Esophagus squamous epithelium (tissue), 4 donors: ENCODE results near the gene PCDHA1.

ENCODE experiments used
- POLR2A ChIP-seq, 4 donors: fragments of 450-650 bp; IDR thresholded peaks; one replicate each; pipeline ENCODE4 v1.6.1; 2017; ENCODE audit warnings: antibody characterized with exemption in 4 of 4, mild to moderate bottlenecking in 4 of 4, moderate library complexity in 3 of 4
- TF ChIP-seq, protein P1 (sequence below), 6 experiments: fragments of 450-650 bp in 4 of 6; fragments of 200-600 bp in 2 of 6; sonication (generic) in 2 of 6; IDR thresholded peaks; one replicate each; pipeline ENCODE4 v1.5.1; 2016 to 2019; ENCODE audit warnings: antibody characterized with exemption in 6 of 6, mild to moderate bottlenecking in 4 of 6, moderate library complexity in 4 of 6

DNA sequence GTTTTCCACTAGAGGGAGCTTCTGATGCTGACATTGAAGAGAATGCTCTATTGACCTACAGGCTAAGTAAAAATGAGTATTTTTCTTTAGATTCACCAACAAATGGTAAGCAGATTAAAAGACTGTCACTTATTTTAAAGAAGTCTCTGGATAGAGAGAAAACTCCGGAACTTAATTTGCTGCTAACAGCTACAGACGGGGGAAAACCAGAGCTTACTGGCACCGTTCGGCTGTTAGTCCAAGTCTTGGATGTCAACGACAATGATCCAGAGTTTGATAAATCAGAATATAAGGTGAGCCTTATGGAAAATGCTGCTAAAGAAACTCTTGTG, 83.6 kb downstream of the PCDHA1 start:
- TF ChIP-seq POLR2A (IDR thresholded peaks at IDR 0.05): no peak
- TF ChIP-seq, protein P1, sequence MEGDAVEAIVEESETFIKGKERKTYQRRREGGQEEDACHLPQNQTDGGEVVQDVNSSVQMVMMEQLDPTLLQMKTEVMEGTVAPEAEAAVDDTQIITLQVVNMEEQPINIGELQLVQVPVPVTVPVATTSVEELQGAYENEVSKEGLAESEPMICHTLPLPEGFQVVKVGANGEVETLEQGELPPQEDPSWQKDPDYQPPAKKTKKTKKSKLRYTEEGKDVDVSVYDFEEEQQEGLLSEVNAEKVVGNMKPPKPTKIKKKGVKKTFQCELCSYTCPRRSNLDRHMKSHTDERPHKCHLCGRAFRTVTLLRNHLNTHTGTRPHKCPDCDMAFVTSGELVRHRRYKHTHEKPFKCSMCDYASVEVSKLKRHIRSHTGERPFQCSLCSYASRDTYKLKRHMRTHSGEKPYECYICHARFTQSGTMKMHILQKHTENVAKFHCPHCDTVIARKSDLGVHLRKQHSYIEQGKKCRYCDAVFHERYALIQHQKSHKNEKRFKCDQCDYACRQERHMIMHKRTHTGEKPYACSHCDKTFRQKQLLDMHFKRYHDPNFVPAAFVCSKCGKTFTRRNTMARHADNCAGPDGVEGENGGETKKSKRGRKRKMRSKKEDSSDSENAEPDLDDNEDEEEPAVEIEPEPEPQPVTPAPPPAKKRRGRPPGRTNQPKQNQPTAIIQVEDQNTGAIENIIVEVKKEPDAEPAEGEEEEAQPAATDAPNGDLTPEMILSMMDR (IDR thresholded peaks at IDR 0.05): no peak
